Glutamatergic neuron (in vitro differentiated cells): Measurements from ENCODE around the gene CNTNAP2. TPM values are rescaled to one million over a fixed set of nuclear protein-coding genes. Genes with fewer than 3 reads are reported as not detected.

Experiments
- DNase-seq: peaks from one replicate; pipeline ENCODE4 v3.0.0; 2022
- H3K27ac Mint-ChIP-seq: one replicate; pipeline ENCODE4 v1.8.0; 2020; ENCODE audit warnings: mild to moderate bottlenecking, mixed read lengths, inconsistent platforms; ENCODE audit not compliant: unreplicated experiment
- H3K27me3 Mint-ChIP-seq: one replicate; pipeline ENCODE4 v1.8.0; 2020; ENCODE audit warnings: mild to moderate bottlenecking, moderate library complexity, mixed read lengths, inconsistent platforms; ENCODE audit not compliant: unreplicated experiment
- H3K36me3 Mint-ChIP-seq: one replicate; pipeline ENCODE4 v1.8.0; 2020; ENCODE audit warnings: mild to moderate bottlenecking, mixed read lengths, inconsistent platforms; ENCODE audit not compliant: unreplicated experiment
- H3K4me1 Mint-ChIP-seq: one replicate; pipeline ENCODE4 v1.8.0; 2020; ENCODE audit warnings: mild to moderate bottlenecking, low read depth, mixed read lengths, inconsistent platforms; ENCODE audit not compliant: unreplicated experiment
- H3K4me3 Mint-ChIP-seq: one replicate; pipeline ENCODE4 v1.8.0; 2020; ENCODE audit warnings: mild to moderate bottlenecking, mixed read lengths, inconsistent platforms; ENCODE audit not compliant: unreplicated experiment
- H3K9me3 Mint-ChIP-seq: one replicate; pipeline ENCODE4 v1.8.0; 2020; ENCODE audit warnings: mild to moderate bottlenecking, moderate library complexity, mixed read lengths, inconsistent platforms; ENCODE audit not compliant: unreplicated experiment
- CTCF ChIP-seq: fragments of 200-600 bp; sonication (generic); IDR thresholded peaks from one replicate; pipeline ENCODE4 v1.5.0; 2021; ENCODE audit not compliant: partially characterized antibody, unreplicated experiment
- total RNA-seq: library from RNA; stranded (reverse); fragmentation: NEBNext Ultra II Directional; extraction: Animal tissue kit (Norgen Biotek cat#: 25700); gene quantifications from one replicate; pipeline ENCODE4 v1.2.1, GENCODE V29; 2021; ENCODE audit not compliant: unreplicated experiment

Gene CNTNAP2
- total RNA-seq, 1 donor from 2014 or later: 25.8 TPM

DNA sequence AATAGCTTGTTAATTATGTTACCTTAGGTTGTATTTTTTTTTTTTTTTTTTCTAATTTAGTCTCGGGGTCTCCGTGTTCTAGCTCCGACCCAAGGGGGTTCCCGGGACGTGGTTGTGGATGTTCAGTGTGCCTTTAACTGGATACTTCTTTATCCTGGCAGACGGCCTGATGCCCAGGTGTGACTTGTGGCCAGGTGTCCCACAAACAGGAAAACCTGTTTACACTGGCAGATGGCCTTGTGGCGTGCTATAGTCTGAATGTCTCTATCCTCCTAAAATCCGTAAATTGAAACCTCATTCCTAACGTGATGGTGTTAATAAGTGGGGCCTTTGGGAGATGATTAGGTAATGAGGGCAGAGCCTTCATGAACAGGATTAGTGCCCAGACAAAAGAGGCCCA lies 1927.6 kb downstream of the CNTNAP2 start:
- H3K4me3 Mint-ChIP-seq: no peak overlapping the region
- H3K27ac Mint-ChIP-seq: no peak overlapping the region
- H3K4me1 Mint-ChIP-seq: peaks cover 7% of the 10 kb centered on the region
- H3K27me3 Mint-ChIP-seq: no peaks in the 10 kb centered on the region
- DNase-seq: no peak
- no peaks in the 10 kb centered on the region for H3K9me3 Mint-ChIP-seq
- H3K36me3 Mint-ChIP-seq: no peaks in the 10 kb centered on the region
- no peak for TF ChIP-seq CTCF

GRCh38 chr7:148045521-148045920 lies 1928.9 kb downstream of the CNTNAP2 start:
- Mint-ChIP-seq H3K4me1 (peaks cover 7% of the 10 kb centered on the region), H3K9me3 (no peaks in the 10 kb centered on the region), H3K27ac (no peak overlapping the region), H3K36me3 (no peaks in the 10 kb centered on the region), H3K4me3 (no peak overlapping the region), H3K27me3 (no peaks in the 10 kb centered on the region)
- no peak for TF ChIP-seq CTCF
- no peak for DNase-seq

DNA sequence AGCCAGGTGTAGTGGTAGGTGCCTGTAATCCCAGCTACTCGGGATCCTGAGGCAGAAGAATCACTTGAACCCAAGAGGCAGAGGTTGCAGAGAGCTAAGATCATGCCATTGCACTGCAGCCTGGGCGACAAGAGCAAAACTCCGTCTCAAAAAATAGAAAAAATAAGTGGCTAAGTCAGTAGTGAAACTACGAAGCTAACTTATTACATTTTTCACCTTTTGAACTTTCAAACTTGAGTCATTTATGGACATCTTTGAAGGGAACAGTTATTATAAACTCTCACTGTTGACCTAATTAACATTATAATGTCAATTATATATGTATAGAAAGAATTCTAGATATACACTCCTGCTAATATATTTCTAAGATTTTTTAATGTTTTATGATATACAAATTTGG lies 1932.5 kb downstream of the CNTNAP2 start:
- no peaks in the 10 kb centered on the region for H3K9me3 Mint-ChIP-seq
- DNase-seq: no peak
- H3K27me3 Mint-ChIP-seq: no peaks in the 10 kb centered on the region
- H3K27ac Mint-ChIP-seq: no peak overlapping the region
- no peaks in the 10 kb centered on the region for H3K4me1 Mint-ChIP-seq
- no peak for TF ChIP-seq CTCF
- H3K36me3 Mint-ChIP-seq: no peaks in the 10 kb centered on the region
- no peak overlapping the region for H3K4me3 Mint-ChIP-seq

DNA sequence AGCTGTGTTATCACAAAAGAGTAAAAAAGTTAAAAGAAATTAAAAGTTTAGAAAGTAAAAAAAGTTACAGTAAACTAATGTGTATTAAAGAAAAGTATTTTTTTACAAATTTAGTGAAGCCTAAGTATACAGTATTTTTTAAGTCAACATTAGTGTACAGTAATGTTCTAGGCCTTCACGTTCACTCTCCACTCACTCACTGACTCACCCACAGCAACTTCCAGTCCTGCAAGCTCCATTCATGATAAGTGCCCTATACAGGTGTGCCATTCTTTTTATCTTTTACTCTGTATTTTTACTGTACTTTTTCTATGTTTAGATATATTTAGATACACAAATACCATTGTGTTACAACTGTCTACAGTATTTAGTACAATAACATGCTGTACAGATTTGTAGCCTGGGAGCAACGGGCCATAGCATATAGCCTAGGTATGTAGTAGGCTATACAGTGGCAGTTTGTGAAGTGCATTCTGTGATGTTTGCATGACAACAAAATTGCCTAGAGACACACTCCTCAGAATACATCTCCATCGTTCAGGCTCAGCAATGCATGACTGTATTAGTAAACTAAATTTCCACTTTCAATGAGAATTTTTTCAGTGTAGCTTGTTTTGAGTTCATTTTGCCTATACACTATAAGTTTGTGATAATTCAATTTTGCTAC lies 1934.0 kb downstream of the CNTNAP2 start:
- no peak overlapping the region for H3K4me3 Mint-ChIP-seq
- H3K9me3 Mint-ChIP-seq: no peaks in the 10 kb centered on the region
- no peak for DNase-seq
- no peaks in the 10 kb centered on the region for H3K4me1 Mint-ChIP-seq
- no peak for TF ChIP-seq CTCF
- H3K27me3 Mint-ChIP-seq: no peaks in the 10 kb centered on the region
- no peaks in the 10 kb centered on the region for H3K36me3 Mint-ChIP-seq
- H3K27ac Mint-ChIP-seq: no peak overlapping the region

DNA sequence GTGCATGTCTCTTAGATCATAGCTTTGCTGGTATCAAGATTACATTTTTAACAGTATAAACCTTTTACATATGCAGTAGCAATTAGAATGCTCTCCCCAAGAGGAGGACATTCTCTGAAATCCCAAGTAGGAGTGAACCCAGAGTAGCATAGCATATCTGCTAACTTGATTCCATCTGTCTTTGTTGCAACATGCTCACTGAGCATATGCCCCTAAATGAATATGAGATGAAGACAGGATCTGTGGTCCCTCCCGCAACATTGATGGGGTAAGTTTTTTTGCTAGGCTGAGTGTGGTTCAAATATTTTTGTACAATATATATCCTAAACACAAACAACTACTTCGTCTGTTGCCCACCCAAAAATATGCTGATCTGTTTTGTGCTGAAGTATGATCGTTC lies 1939.8 kb downstream of the CNTNAP2 start:
- Mint-ChIP-seq H3K9me3 (no peaks in the 10 kb centered on the region), H3K36me3 (no peaks in the 10 kb centered on the region), H3K27me3 (no peaks in the 10 kb centered on the region), H3K4me1 (peaks cover 6% of the 10 kb centered on the region), H3K4me3 (no peak overlapping the region), H3K27ac (no peak overlapping the region)
- no peak for TF ChIP-seq CTCF
- no peak for DNase-seq
